HUES64 (cell line): ENCODE results near the gene SLC39A10.
A peak's percentile ranks its signal among the peaks of the same experiment; 100 is the strongest.
"Not testable (repeated sequence)": the region's sequence is repeated elsewhere in the genome, so short reads cannot be mapped to it uniquely, and the experiment has no call there.

Experiments used
- H3K27ac ChIP-seq: 2 replicates; pipeline ENCODE4 v1.7.0; 2013; ENCODE audit warnings: low read depth, low read length, inconsistent platforms
- H3K27me3 ChIP-seq: 2 replicates; pipeline ENCODE4 v1.6.1; 2013; ENCODE audit warnings: mild to moderate bottlenecking, low read length; ENCODE audit not compliant: insufficient read depth
- H3K36me3 ChIP-seq: 2 replicates; pipeline ENCODE4 v1.6.1; 2013; ENCODE audit warnings: mild to moderate bottlenecking, low read length; ENCODE audit not compliant: insufficient read depth
- H3K4me1 ChIP-seq: 2 replicates; pipeline ENCODE4 v1.6.1; 2013; ENCODE audit warnings: mild to moderate bottlenecking, low read length, moderate library complexity; ENCODE audit not compliant: insufficient read depth
- H3K4me3 ChIP-seq: 2 replicates; pipeline ENCODE4 v1.5.1; 2013; ENCODE audit warnings: mild to moderate bottlenecking, low read length, moderate library complexity
- H3K9ac ChIP-seq: 2 replicates; pipeline ENCODE4 v1.6.1; 2013; ENCODE audit warnings: mild to moderate bottlenecking, low read depth, low read length
- H3K9me3 ChIP-seq: 2 replicates; pipeline ENCODE4 v1.6.1; 2013; ENCODE audit warnings: low read depth, low read length; ENCODE audit not compliant: insufficient read depth
- WGBS: fragments of 150-250, 120-280 bp; methylation state at CpG from one replicate; pipeline ENCODE4 v1.1.7; 2013; ENCODE audit warnings: missing lambda C conversion rate; 5-methylcytosine and 5-hydroxymethylcytosine counted together

SLC39A10 gene

DNA sequence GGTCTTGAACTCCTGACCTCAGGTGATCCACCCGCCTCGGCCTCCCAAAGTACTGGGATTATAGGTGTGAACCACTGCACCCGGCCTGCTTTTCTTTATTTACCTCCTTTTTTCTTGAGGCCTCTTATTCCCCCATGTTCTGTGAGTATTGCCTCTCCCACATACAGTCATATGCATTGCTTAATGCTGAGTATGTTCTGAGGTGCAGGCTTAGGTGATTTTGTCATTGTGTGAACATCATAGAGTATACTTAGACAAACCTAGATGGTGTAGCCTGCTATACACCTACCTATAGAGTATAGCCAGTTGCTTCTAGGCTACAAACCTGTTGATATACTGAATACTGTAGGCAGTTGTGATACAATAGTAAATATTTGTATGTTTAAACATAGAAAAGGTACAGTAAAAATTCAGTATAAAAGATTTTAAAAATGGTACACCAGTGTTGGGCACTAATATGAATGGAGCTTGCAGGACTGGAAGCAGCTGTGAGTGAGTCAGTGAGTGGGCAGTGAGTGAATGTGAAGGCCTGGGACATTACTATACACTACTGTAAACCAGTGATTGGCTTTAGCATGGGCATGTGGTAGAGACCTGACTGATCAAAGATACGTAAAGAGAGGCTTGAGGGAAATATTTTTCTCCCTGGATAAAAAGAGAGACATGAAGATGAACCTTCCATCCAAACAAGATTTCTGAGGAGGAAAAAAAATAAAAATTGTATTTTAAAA lies 17.6 kb downstream of the SLC39A10 start:
- Histone ChIP-seq H3K36me3 (peaks cover 19% of the 10 kb centered on the region), H3K4me1 (no peaks in the 10 kb centered on the region), H3K27me3 (no peaks in the 10 kb centered on the region), H3K27ac (no peak overlapping the region), H3K9ac (no peak overlapping the region), H3K4me3 (no peak overlapping the region), H3K9me3 (no peaks in the 10 kb centered on the region)
- 91% methylated on average over 4 of the region's 4 CpGs for WGBS

DNA sequence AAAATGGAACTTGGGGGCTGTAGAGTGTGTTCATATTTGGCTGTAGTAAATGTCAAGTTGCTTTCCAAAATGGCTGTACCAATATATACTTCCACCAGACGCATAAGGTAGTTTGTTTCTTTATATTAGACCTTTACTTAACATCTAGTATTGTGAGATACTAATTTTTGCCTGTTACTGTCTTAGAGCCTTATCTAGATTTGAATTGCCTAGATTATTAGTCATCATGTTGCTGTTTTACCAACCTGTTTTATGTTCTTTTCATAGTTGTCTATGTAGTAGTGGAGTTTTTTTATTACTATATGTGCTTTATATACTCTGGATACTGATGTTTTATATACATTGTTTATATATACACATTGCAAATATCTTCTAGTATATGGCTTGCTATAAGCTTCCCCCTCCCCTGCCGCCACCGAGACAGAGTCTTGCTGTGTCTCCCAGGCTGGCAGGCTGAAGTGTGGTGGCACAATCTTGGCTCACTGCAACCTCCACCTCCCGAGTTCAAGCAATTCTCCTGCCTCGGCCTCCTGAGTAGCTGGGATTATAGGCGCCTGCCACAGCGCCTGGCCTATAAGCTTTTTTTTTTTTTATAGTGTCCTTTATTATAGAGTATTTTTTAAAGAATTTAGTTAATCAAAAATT lies 18.9 kb downstream of the SLC39A10 start:
- WGBS: 97% methylated on average over 4 of the region's 7 CpGs
- Histone ChIP-seq H3K9me3 (no peaks in the 10 kb centered on the region), H3K4me3 (no peak overlapping the region), H3K9ac (no peak overlapping the region), H3K4me1 (no peaks in the 10 kb centered on the region), H3K27me3 (no peaks in the 10 kb centered on the region), H3K36me3 (peaks cover 28% of the 10 kb centered on the region), H3K27ac (no peak overlapping the region)

DNA sequence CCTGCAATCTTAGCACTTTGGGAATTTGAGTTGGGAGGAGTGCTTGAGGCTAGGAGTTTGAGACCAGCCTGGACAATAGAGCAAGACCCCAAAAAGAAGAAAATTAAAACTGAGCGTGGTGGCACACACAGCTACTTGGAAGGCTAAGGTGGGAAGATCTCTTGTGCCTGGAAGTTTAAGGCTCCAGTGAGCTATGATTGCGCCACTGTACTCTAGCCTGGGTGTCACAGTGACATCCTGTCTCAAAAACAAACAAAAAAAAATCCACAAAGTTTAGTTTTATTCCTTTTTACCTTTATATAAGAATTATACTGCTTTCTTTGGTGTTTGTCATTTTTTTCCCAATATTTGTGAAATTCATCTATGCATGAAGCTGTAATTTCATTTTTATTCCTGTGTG lies 20.3 kb downstream of the SLC39A10 start:
- no peak overlapping the region for H3K27ac ChIP-seq
- no peak overlapping the region for H3K9ac ChIP-seq
- no peak overlapping the region for H3K4me3 ChIP-seq
- 99% methylated on average over 2 of the region's 2 CpGs for WGBS
- no peaks in the 10 kb centered on the region for H3K9me3 ChIP-seq
- peaks cover 36% of the 10 kb centered on the region for H3K36me3 ChIP-seq
- H3K4me1 ChIP-seq: no peaks in the 10 kb centered on the region
- H3K27me3 ChIP-seq: no peaks in the 10 kb centered on the region

DNA sequence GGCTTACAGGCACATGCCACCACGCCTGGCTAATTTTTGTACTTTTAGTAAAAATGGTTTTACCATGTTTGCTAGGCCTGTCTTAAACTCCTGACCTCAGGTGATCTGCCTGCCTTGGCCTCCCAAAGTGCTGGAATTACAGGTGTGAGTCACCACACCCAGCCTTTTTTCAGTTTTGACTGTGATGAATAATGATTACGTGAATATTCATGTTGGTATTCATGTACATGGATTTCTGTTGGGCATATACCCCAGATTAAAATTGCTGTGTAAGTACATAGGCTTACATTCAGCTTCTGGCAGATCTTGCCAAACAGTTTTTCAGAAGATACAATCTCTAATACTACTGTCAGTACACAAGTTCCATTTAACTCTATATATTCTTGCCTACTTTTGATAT lies 20.9 kb downstream of the SLC39A10 start:
- WGBS: 94% methylated on average over 2 of the region's 2 CpGs
- H3K4me3 ChIP-seq: no peak overlapping the region

DNA sequence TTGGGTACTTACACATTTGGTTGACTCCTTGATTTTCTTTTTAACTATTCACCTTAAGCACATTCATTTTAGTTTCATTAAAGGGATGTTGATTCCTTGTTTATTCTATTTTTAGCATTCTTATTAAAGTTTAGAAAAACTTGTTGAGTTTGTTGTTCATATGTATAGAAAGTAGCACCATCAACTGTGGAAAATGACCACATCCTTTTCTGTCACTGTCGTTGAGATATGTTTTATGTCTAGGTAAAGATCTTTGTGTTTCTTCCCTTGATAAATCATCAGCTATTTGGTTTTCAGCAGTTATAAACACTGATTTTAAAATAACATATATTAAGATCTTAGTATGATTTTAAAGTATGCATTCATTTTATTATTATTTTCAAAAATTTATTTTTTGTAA lies 25.1 kb downstream of the SLC39A10 start:
- H3K4me1 ChIP-seq: peaks cover 32% of the 10 kb centered on the region
- peaks cover 54% of the 10 kb centered on the region for H3K36me3 ChIP-seq
- H3K27me3 ChIP-seq: no peaks in the 10 kb centered on the region
- no peak overlapping the region for H3K27ac ChIP-seq
- H3K9me3 ChIP-seq: no peaks in the 10 kb centered on the region
- WGBS: 100% methylated on average over 1 of the region's 1 CpG
- no peak overlapping the region for H3K9ac ChIP-seq
- no peak overlapping the region for H3K4me3 ChIP-seq

More for the DNA sequence above, 20.9 kb downstream of the SLC39A10 start:
- Histone ChIP-seq H3K36me3 (peaks cover 38% of the 10 kb centered on the region), H3K4me1 (no peaks in the 10 kb centered on the region), H3K27me3 (no peaks in the 10 kb centered on the region), H3K9ac (no peak overlapping the region), H3K9me3 (no peaks in the 10 kb centered on the region), H3K27ac (no peak overlapping the region)

DNA sequence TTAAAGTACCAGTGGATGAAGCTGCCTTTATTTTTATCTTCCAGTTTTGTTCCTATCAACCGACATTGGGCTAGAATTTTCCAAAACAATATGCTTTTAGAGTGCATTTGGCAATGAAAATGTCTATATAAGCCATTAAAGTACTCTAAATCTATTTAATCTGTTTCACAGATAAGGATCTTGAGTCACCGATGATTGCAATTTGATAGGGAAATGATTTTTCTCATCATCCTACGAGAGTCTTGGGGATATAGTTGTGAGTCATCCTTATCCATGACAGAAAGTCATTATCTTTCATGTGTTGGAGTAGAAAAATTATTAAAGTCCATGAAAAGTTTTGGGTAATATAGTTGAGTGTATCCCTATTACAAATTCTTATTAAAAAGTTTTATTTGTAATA lies 26.1 kb downstream of the SLC39A10 start:
- Histone ChIP-seq H3K4me1 (peaks cover 43% of the 10 kb centered on the region), H3K9me3 (no peaks in the 10 kb centered on the region), H3K27me3 (no peaks in the 10 kb centered on the region), H3K36me3 (peaks cover 54% of the 10 kb centered on the region), H3K27ac (no peak overlapping the region), H3K9ac (no peak overlapping the region), H3K4me3 (no peak overlapping the region)
- 95% methylated on average over 3 of the region's 3 CpGs for WGBS

DNA sequence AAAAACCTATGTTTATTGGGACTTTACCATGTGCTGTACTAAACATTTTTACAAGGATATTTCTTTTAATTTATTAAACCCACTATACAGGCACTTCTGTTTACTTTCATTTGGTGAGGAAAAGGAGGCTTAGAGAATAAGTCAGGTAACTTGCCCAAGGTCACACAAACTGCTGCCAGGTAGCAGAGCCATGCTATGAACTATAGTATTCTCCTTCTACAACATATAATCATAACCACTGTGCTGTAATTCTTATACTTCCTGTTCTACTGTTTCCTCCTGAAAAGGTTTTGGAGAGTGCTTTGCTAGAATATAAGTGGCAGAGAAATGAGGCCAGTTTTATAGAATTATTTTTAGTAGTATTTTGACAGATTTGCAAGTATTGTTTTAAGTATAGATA lies 29.5 kb downstream of the SLC39A10 start:
- Histone ChIP-seq H3K4me1 (peaks cover 48% of the 10 kb centered on the region), H3K27ac (no peak overlapping the region), H3K4me3 (no peak overlapping the region), H3K36me3 (peaks cover 46% of the 10 kb centered on the region), H3K27me3 (no peaks in the 10 kb centered on the region), H3K9me3 (peaks cover 2% of the 10 kb centered on the region; the same call in 1 of the 2 replicates), H3K9ac (no peak overlapping the region)

DNA sequence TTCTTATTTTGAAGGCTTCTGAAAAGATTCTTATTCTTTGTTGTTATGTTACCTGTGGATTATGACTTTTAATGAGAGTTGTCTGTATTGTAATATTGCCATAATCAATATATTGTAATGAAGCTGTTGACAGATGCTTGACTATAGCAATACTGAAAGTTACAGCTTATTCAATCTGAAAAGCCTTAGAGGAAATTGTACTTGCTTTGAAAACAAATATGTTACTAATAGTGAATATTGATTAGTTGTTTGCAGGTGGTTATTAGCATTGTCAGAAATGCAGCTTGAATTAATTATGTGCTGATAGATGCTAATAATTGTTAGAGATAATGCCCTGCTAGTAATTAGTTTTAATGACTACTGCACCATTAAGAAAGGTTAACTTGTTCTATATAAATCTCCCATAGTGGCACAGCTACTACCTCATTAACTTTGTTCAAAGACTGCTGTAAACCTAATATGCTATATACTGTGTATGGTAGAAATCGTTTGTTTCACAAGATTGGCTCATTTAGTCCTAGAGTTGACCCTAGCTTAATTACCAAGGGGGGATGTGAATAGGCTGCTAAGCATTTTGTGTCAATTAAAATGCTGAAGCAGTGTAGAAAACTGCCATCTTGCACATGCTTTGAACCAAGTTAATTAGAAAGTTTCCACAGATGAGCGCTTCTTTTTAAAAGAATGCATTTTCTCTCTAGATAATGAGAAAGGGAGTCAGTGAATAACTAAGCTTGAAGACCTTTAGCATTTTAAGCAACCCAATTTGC lies 30.5 kb downstream of the SLC39A10 start:
- no peaks in the 10 kb centered on the region for H3K27me3 ChIP-seq
- peaks cover 48% of the 10 kb centered on the region for H3K4me1 ChIP-seq
- no peak overlapping the region for H3K27ac ChIP-seq
- no peak overlapping the region for H3K9ac ChIP-seq
- no peak overlapping the region for H3K4me3 ChIP-seq
- WGBS: 68% methylated on average over 2 of the region's 2 CpGs
- peaks cover 2% of the 10 kb centered on the region; the same call in 1 of the 2 replicates for H3K9me3 ChIP-seq
- peaks cover 37% of the 10 kb centered on the region for H3K36me3 ChIP-seq

DNA sequence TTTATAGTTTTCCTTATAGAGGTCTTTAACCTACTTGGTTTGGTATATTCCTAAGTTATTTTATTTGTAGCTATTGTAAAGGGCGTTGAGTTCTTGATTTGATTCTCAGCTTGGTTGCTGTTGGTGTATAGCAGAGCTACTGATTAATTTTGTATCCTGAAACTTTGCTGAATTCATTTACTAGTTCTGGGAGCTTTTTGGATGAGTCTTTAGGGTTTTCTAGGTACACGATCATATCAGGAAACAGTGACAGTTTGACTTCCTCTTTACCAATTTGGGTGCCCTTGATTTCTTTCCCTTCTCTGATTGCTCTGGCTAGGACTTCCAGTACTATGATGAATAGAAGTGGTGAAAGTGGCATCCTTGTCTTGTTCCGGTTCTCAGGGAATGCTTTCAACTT lies 35.5 kb downstream of the SLC39A10 start:
- not testable (repeated sequence) for H3K4me3 ChIP-seq
- WGBS: 97% methylated on average over 2 of the region's 3 CpGs

DNA sequence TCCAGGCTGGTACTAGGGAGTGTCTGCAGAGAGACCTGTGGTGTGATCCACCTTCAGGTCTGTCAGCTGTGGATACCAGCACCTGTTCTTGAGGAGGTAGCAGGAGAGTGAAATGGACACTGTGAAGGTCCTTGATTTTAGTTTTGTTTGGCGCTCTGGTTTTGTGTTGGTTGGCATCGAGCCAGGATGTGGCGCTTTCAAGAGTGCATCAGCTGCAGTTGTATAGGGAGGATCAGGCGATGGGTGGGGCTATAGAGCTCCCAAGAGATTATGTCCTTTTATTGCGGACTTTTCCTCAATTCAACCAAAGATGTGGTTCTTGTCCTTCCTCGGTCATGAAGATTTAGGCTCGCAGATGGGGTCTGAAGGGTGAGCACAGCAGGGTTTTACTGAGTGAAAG lies 37.5 kb downstream of the SLC39A10 start:
- Histone ChIP-seq H3K27ac (peak overlapping the region; percentile 54), H3K9me3 (peaks cover 2% of the 10 kb centered on the region; the same call in 1 of the 2 replicates), H3K27me3 (no peaks in the 10 kb centered on the region), H3K9ac (no peak overlapping the region), H3K36me3 (peaks cover 9% of the 10 kb centered on the region; the same call in 1 of the 2 replicates), H3K4me3 (no peak overlapping the region), H3K4me1 (peaks cover 19% of the 10 kb centered on the region)
- 93% methylated on average over 7 of the region's 7 CpGs for WGBS

More for the DNA sequence above, 35.5 kb downstream of the SLC39A10 start:
- H3K27ac ChIP-seq, H3K9me3 ChIP-seq, H3K9ac ChIP-seq, H3K27me3 ChIP-seq: not testable (repeated sequence)
- Histone ChIP-seq H3K36me3 (peaks cover 11% of the 10 kb centered on the region; the same call in 1 of the 2 replicates), H3K4me1 (peaks cover 31% of the 10 kb centered on the region)
